ENCODE measurements around the gene MYMX. TPM values are rescaled to one million over a fixed set of nuclear protein-coding genes. Genes with fewer than 3 reads are reported as not detected.
A peak's percentile ranks its signal among the peaks of the same experiment; 100 is the strongest.

Gene MYMX
- total and polyA plus RNA-seq, 7 experiments from 2014 or later, result not detected

DNA sequence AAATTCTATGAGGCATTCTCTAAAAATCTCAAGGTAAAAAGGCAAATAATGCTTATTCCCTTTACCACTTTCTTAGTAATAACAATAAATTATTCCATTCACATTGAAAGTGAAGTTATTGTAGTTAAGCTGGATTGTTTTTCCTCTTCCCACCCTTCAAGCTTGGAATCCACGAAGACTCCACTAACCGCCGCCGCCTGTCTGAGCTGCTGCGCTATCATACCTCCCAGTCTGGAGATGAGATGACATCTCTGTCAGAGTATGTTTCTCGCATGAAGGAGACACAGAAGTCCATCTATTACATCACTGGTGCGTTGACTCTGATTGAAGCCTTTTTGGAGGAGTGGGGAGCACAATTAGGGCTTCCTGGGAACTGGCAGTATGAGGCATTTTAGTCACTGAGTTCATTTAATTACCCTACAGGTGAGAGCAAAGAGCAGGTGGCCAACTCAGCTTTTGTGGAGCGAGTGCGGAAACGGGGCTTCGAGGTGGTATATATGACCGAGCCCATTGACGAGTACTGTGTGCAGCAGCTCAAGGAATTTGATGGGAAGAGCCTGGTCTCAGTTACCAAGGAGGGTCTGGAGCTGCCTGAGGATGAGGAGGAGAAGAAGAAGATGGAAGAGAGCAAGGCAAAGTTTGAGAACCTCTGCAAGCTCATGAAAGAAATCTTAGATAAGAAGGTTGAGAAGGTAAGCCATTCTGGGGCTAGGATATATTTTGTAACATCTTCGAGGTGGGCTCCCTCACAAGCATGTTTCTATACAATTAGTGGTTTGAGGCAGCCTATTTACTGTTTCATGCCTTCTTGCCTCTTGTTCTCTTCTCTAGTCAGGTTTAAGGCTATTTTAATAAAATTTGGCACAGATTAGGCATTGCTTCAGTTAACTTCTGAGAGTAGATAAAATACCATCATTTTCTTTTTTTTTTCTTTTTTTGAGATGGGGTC is 35.1 kb downstream of the MYMX start:
- Mint-ChIP-seq H3K27ac (peak overlapping the region in 6 of 9 donors; percentile 5 to 77 (median 57)), H3K36me3 (peaks cover 18 to 68% (median 47%) of the 10 kb centered on the region in 5 donors), H3K4me3 (peak overlapping the region in 2 of 10 donors; percentile 5 to 19), H3K27me3 (peaks cover 0 to 5% (median 0%) of the 10 kb centered on the region in 5 donors), H3K4me1 (peaks cover 36 to 90% (median 78%) of the 10 kb centered on the region in 7 donors), H3K9me3 (peaks cover 0 to 12% (median 0%) of the 10 kb centered on the region in 11 donors)
- ChIA-PET POLR2A (interaction anchor here (0.8 to 1.2 kb wide), 3 partner anchors 9 to 27 kb away, joined by 3 to 4 read pairs (median 4); no protein-coding TSS in a partner anchor), CTCF (interaction anchor here (0.6 to 1.0 kb wide), 3 partner anchors 9 to 1470 kb away, joined by 3 read pairs; partner anchors contain the start of gene BICRAL)
- H3K9me3 ChIP-seq (ENCODE audit: control insufficient read depth in 2 of 3, low read length in 3 of 3), result no peaks in the 10 kb centered on the region
- peaks cover 20 to 84% (median 44%) of the 10 kb centered on the region in 3 experiments for H3K36me3 ChIP-seq (ENCODE audit: control insufficient read depth in 2 of 3, insufficient read depth in 3 of 3, low read length in 3 of 3)
- no peak for DNase-seq
- H3K27me3 ChIP-seq (ENCODE audit: control insufficient read depth in 2 of 2, insufficient read depth in 2 of 2, low read length in 2 of 2), result no peaks in the 10 kb centered on the region
- H3K4me3 ChIP-seq (ENCODE audit: low read length), result no peak overlapping the region
- ATAC-seq, result no peak
- H3K27ac ChIP-seq (ENCODE audit: low read depth, low read length), result no peak overlapping the region
- intact Hi-C loops (cut with micrococcal nuclease), result no loop called here
- peaks cover 21 to 26% of the 10 kb centered on the region in 2 donors for H3K4me1 ChIP-seq (ENCODE audit: control insufficient read depth in 2 of 2, insufficient read depth in 2 of 2, low read length in 2 of 2)

DNA sequence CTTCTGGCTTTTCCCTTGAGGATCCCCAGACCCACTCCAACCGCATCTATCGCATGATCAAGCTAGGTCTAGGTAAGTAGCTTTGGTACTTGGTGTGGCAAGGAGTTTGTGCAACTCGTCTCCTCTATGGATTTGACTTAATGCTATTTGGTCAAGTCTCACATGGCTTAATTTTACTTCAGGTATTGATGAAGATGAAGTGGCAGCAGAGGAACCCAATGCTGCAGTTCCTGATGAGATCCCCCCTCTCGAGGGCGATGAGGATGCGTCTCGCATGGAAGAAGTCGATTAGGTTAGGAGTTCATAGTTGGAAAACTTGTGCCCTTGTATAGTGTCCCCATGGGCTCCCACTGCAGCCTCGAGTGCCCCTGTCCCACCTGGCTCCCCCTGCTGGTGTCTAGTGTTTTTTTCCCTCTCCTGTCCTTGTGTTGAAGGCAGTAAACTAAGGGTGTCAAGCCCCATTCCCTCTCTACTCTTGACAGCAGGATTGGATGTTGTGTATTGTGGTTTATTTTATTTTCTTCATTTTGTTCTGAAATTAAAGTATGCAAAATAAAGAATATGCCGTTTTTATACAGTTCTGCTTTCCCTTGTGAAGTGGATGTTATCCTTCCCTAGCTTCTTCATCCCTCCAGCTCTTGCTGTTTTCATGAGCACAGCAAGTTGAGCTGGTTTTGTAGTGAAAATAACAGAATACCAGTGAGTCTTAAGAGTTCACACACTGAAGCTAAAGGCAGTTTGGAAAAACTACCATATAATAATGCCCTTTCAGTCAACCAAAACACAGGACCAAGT is 36.8 kb downstream of the MYMX start:
- no peaks in the 10 kb centered on the region for H3K27me3 Mint-ChIP-seq
- peaks cover 0 to 9% (median 0%) of the 10 kb centered on the region in 11 donors for H3K9me3 Mint-ChIP-seq
- DNase-seq, result peak in 7 of 9 donors; percentile 48 to 63 (median 55)
- no peaks in the 10 kb centered on the region for H3K27me3 ChIP-seq (ENCODE audit: control insufficient read depth in 2 of 2, insufficient read depth in 2 of 2, low read length in 2 of 2)
- POLR2A ChIA-PET, result interaction anchor here (1.5 to 3.3 kb wide), 2 partner anchors 9 to 11 kb away, joined by 5 to 12 read pairs; partner anchors contain the start of gene NFKBIE
- peak overlapping the region in 7 of 9 donors; percentile 9 to 90 (median 44) for H3K27ac Mint-ChIP-seq
- H3K4me1 ChIP-seq (ENCODE audit: control insufficient read depth in 2 of 2, insufficient read depth in 2 of 2, low read length in 2 of 2), result peaks cover 19 to 24% of the 10 kb centered on the region in 2 donors
- intact Hi-C loops (cut with micrococcal nuclease), result loop anchor here (1.0 kb wide), 1 partner anchor 81 kb away; no protein-coding TSS in a partner anchor
- H3K4me3 ChIP-seq (ENCODE audit: low read length), result no peak overlapping the region
- H3K9me3 ChIP-seq (ENCODE audit: control insufficient read depth in 2 of 3, low read length in 3 of 3), result no peaks in the 10 kb centered on the region
- H3K36me3 Mint-ChIP-seq, result peaks cover 15 to 60% (median 45%) of the 10 kb centered on the region in 5 donors
- H3K4me1 Mint-ChIP-seq, result peaks cover 34 to 90% (median 80%) of the 10 kb centered on the region in 7 donors
- H3K4me3 Mint-ChIP-seq, result peak overlapping the region in 3 of 10 donors; percentile 1 to 23 (median 15)
- H3K36me3 ChIP-seq (ENCODE audit: control insufficient read depth in 2 of 3, insufficient read depth in 3 of 3, low read length in 3 of 3), result peaks cover 20 to 74% (median 41%) of the 10 kb centered on the region in 3 experiments
- peak; percentile 24 for ATAC-seq
- CTCF ChIA-PET, result interaction anchor here (0.7 to 1.1 kb wide), 5 partner anchors 8 to 161 kb away, joined by 3 to 4 read pairs (median 3); partner anchors contain the start of gene SLC29A1
- no peak overlapping the region for H3K27ac ChIP-seq (ENCODE audit: low read depth, low read length)

DNA sequence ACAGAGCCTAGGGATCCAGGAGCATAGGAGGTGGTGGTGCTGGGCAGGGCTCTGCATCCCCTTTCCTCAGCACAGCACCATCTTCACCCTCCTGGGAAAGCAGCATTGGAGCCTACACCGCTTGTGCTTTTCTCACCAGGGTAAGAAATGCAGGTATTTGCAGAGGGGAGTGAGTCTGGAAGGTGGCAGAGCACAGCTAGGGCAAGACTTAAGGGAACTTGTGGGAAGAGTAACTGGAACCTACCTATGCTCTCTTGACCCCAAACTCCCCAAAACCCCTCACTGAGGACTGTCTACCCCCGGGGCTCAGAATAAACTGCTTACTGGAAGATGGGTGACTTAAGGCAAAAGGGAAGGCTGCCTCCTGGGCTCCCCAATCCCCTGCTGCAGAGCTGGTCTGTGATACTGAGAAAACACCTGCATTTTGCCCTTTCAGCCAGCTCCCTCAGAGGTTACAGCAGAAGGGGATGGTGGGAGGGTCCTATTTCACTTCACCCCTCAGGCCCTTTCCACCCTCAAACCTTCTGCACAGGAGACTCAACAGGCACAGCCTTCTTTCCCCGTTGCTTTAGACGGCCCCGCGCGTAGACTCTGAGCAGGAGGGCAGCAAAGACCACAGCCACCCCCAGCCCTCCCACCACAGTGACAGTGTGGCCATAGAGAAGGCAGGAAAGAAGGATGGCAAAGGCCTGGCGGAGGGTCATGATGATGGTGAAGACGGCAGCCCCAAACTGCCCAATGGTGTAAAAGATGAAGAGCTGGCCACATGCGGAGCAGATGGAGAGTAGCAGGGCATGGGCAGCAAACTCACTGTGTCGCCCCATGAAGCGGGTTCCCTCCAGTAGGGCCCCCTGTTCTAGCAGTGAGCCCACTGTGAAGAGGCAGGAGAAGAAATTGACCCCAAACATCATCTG is 37.7 kb downstream of the MYMX start:
- H3K4me1 Mint-ChIP-seq, result peaks cover 26 to 85% (median 73%) of the 10 kb centered on the region in 7 donors
- peaks cover 20 to 71% (median 31%) of the 10 kb centered on the region in 3 experiments for H3K36me3 ChIP-seq (ENCODE audit: control insufficient read depth in 2 of 3, insufficient read depth in 3 of 3, low read length in 3 of 3)
- no peak for ATAC-seq
- no peaks in the 10 kb centered on the region for H3K9me3 ChIP-seq (ENCODE audit: control insufficient read depth in 2 of 3, low read length in 3 of 3)
- no peaks in the 10 kb centered on the region for H3K27me3 Mint-ChIP-seq
- peak overlapping the region in 7 of 10 donors; percentile 1 to 87 (median 78) for H3K4me3 Mint-ChIP-seq
- H3K27me3 ChIP-seq (ENCODE audit: control insufficient read depth in 2 of 2, insufficient read depth in 2 of 2, low read length in 2 of 2), result no peaks in the 10 kb centered on the region
- H3K4me3 ChIP-seq (ENCODE audit: low read length), result no peak overlapping the region
- peaks cover 14 to 56% (median 38%) of the 10 kb centered on the region in 5 donors for H3K36me3 Mint-ChIP-seq
- peaks cover 13 to 16% of the 10 kb centered on the region in 2 donors for H3K4me1 ChIP-seq (ENCODE audit: control insufficient read depth in 2 of 2, insufficient read depth in 2 of 2, low read length in 2 of 2)
- H3K27ac Mint-ChIP-seq, result peak overlapping the region; percentile 39 to 96 (median 80)
- intact Hi-C loops (cut with micrococcal nuclease), result loop anchor here in 1 of 2 donors (5.0 kb wide), 1 partner anchor 1802 kb away; the partner anchor contains the start of gene TRERF1
- CTCF ChIA-PET, result interaction anchor here (0.6 to 2.7 kb wide), 7 partner anchors 8 to 162 kb away, joined by 3 to 10 read pairs (median 3); partner anchors contain the start of gene SLC29A1
- no peak for DNase-seq
- peaks cover 0 to 9% (median 0%) of the 10 kb centered on the region in 11 donors for H3K9me3 Mint-ChIP-seq
- POLR2A ChIA-PET, result interaction anchor here (1.5 to 4.7 kb wide), 3 partner anchors 8 to 10 kb away, joined by 5 to 142 read pairs (median 12); partner anchors contain the start of genes HSP90AB1 and NFKBIE
- no peak overlapping the region for H3K27ac ChIP-seq (ENCODE audit: low read depth, low read length)

DNA sequence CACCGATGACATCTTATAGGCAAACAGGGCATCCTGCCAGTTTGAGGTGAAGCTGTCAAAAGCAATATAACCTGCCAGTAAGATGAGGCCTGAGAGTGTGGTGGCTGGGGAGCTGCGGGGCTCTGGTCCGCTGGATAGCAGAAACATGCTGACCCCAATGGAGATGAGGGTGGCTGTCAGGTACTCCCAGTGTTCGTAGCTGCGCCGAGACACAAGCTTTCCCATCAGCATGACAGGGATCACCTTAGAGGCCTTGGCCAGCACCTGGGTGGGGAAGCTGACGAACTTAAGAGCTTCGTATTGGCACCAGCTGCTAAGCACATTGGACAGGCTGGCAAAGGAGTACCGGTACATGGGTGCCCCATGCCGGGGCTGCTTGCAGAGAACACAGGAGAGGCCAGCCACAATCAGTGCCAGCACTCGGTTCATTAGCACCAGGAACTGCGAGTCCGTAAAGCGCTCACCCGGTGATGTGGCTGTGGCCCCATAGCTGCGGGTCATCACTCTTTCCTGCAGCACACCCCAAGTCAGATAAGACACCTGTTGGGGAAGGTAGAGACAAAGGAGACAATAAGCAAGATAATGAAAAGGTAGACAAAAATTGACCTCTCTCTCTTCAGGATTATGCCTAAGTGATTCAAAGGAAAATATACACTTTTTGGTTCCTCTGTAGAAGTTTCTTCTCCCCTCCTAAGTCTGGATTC is 38.5 kb downstream of the MYMX start:
- Mint-ChIP-seq H3K9me3 (peaks cover 0 to 9% (median 0%) of the 10 kb centered on the region in 11 donors), H3K4me1 (peaks cover 24 to 77% (median 65%) of the 10 kb centered on the region in 7 donors), H3K4me3 (peak overlapping the region; percentile 78 to 93 (median 86)), H3K27ac (peak overlapping the region; percentile 75 to 96 (median 88)), H3K27me3 (no peaks in the 10 kb centered on the region), H3K36me3 (peaks cover 8 to 48% (median 30%) of the 10 kb centered on the region in 5 donors)
- Histone ChIP-seq H3K36me3 (ENCODE audit: control insufficient read depth in 2 of 3, insufficient read depth in 3 of 3, low read length in 3 of 3) (peaks cover 20 to 69% (median 25%) of the 10 kb centered on the region in 3 experiments), H3K27ac (ENCODE audit: low read depth, low read length) (peak overlapping the region; percentile 87), H3K4me3 (ENCODE audit: low read length) (no peak overlapping the region), H3K4me1 (ENCODE audit: control insufficient read depth in 2 of 2, insufficient read depth in 2 of 2, low read length in 2 of 2) (peaks cover 13 to 16% of the 10 kb centered on the region in 2 donors), H3K27me3 (ENCODE audit: control insufficient read depth in 2 of 2, insufficient read depth in 2 of 2, low read length in 2 of 2) (no peaks in the 10 kb centered on the region), H3K9me3 (ENCODE audit: control insufficient read depth in 2 of 3, low read length in 3 of 3) (no peaks in the 10 kb centered on the region)
- intact Hi-C loops (cut with micrococcal nuclease), result loop anchor here in 1 of 2 donors (5.0 kb wide), 1 partner anchor 1803 kb away; the partner anchor contains the start of gene TRERF1
- ChIA-PET CTCF (interaction anchor here (0.6 to 2.7 kb wide), 4 partner anchors 11 to 50 kb away, joined by 3 to 10 read pairs (median 6); no protein-coding TSS in a partner anchor), POLR2A (interaction anchor here (3.3 to 4.7 kb wide), 2 partner anchors 9 to 10 kb away, joined by 12 to 142 read pairs; partner anchors contain the start of genes HSP90AB1 and NFKBIE)
- DNase-seq, result no peak
- ATAC-seq, result no peak

All from naive thymus-derived CD4-positive, alpha-beta T cell (primary cell).